Endothelial cell of umbilical vein (primary cell): ENCODE results near the gene BNC2. TPM values are rescaled to one million over a fixed set of nuclear protein-coding genes. Genes with fewer than 3 reads are reported as not detected.

Experiments used
- BruUV-seq: library from RNA; stranded (reverse); fragments of 400-500 nt; replicated peaks from 2 replicates; lab custom pipeline; 2021; lab: Mats Ljungman, UMichigan
- CTCF ChIA-PET: fragments of 300-600, 350-600 bp; sonication (Branson Sonifier 250); formaldehyde crosslinking; loops from one replicate; lab custom pipeline; 2021; ENCODE audit warnings: antibody characterized with exemption, inconsistent platforms; lab: Charles Lee
- POLR2A ChIA-PET: fragments of 300-600, 350-600 bp; sonication (Branson Sonifier 250); formaldehyde crosslinking; loops from one replicate; lab custom pipeline; 2021; ENCODE audit warnings: antibody characterized with exemption, inconsistent platforms; lab: Charles Lee
- DNase-seq: peaks from one replicate; pipeline ENCODE4 v3.0.0-alpha.2; 2011; ENCODE audit warnings: low read depth, low spot score
- FAIRE-seq: peaks from 2 replicates; lab custom pipeline; 2011; peaks lifted over from hg19 to GRCh38; lab: Jason Lieb, UNC
- H2AFZ ChIP-seq: 2 replicates; pipeline ENCODE4 v1.6.0; 2012; ENCODE audit warnings: low read depth, low read length, control low read depth, inconsistent platforms
- H3K27ac ChIP-seq: 2 replicates; pipeline ENCODE4 v1.5.1; 2011; ENCODE audit warnings: low read depth, mild to moderate bottlenecking, control low read depth, low read length, moderate library complexity; ENCODE audit not compliant: insufficient read depth
- H3K27me3 ChIP-seq, 2 experiments: 2 replicates each; pipeline versions ENCODE4 v1.6.0 to v1.6.1; 2011; ENCODE audit warnings: low read length in 2 of 2, mixed read lengths in 1 of 2; ENCODE audit not compliant: control insufficient read depth in 2 of 2, insufficient read depth in 2 of 2
- H3K36me3 ChIP-seq, 2 experiments: 2 replicates in 1 of 2; 3 replicates in 1 of 2; pipeline ENCODE4 v1.5.1; 2011; ENCODE audit warnings: low read length in 2 of 2, mild to moderate bottlenecking in 1 of 2, moderate library complexity in 1 of 2; ENCODE audit not compliant: control insufficient read depth in 2 of 2, insufficient read depth in 2 of 2; ENCODE audit errors: extremely low read depth in 1 of 2
- H3K4me1 ChIP-seq: 3 replicates; pipeline ENCODE4 v1.5.1; 2011; ENCODE audit warnings: mild to moderate bottlenecking, low read length; ENCODE audit not compliant: control insufficient read depth, insufficient read depth; ENCODE audit errors: extremely low read depth
- H3K4me2 ChIP-seq: 2 replicates; pipeline ENCODE4 v1.6.1; 2011; ENCODE audit warnings: low read length, control low read depth, mixed read lengths; ENCODE audit not compliant: insufficient read depth
- H3K4me3 ChIP-seq, 3 experiments: fragments of 200-600 bp in 1 of 3; sonication (generic), shearing (Covaris generic) in 1 of 3; replicated peaks in 1 of 3; 2 replicates each; pipeline ENCODE4 v1.5.1; 2011 to 2016; ENCODE audit warnings: control low read depth in 3 of 3, low read length in 3 of 3, mild to moderate bottlenecking in 2 of 3, inconsistent platforms in 1 of 3, low read depth in 1 of 3, moderate library complexity in 1 of 3; ENCODE audit not compliant: insufficient read depth in 1 of 3
- H3K79me2 ChIP-seq: 2 replicates; pipeline ENCODE4 v1.6.0; 2012; ENCODE audit warnings: low read length, inconsistent platforms; ENCODE audit not compliant: control insufficient read depth, insufficient read depth
- H3K9ac ChIP-seq: replicated peaks from 2 replicates; pipeline ENCODE3; 2011; ENCODE audit warnings: low read length, control low read depth; ENCODE audit not compliant: insufficient read depth; ENCODE audit errors: extremely low read depth
- H3K9me1 ChIP-seq: replicated peaks from 3 replicates; pipeline ENCODE4 v1.6.0; 2011; ENCODE audit warnings: mild to moderate bottlenecking, low read length; ENCODE audit not compliant: control insufficient read depth, insufficient read depth; ENCODE audit errors: extremely low read depth
- H3K9me3 ChIP-seq: replicated peaks from 2 replicates; pipeline ENCODE4 v1.5.1; 2012; ENCODE audit warnings: low read length, inconsistent platforms; ENCODE audit not compliant: control insufficient read depth, insufficient read depth
- H4K20me1 ChIP-seq: replicated peaks from 2 replicates; pipeline ENCODE3; 2011; ENCODE audit warnings: mild to moderate bottlenecking, low read length; ENCODE audit not compliant: control insufficient read depth, insufficient read depth; ENCODE audit errors: extremely low read depth
- CTCF ChIP-seq, 2 donors: IDR thresholded peaks; 1 replicate in 1 of 2; 2 replicates in 1 of 2; pipeline ENCODE4 v1.5.1; 2011; ENCODE audit warnings: low read length in 2 of 2, mild to moderate bottlenecking in 2 of 2, moderate library complexity in 2 of 2, control low read depth in 1 of 2, inconsistent platforms in 1 of 2, low read depth in 1 of 2; ENCODE audit not compliant: insufficient read depth in 1 of 2; ENCODE audit errors: extremely low read depth in 1 of 2
- EZH2 ChIP-seq: IDR thresholded peaks from 2 replicates; pipeline ENCODE4 v1.6.1; 2012; ENCODE audit warnings: borderline replicate concordance, low read depth, mild to moderate bottlenecking, moderate library complexity, low read length, inconsistent platforms; ENCODE audit not compliant: severe bottlenecking
- FOS ChIP-seq: IDR thresholded peaks from 2 replicates; pipeline ENCODE4 v1.6.1; 2011; ENCODE audit warnings: mild to moderate bottlenecking, low read length, moderate library complexity, borderline replicate concordance; ENCODE audit not compliant: insufficient read depth
- GATA2 ChIP-seq: IDR thresholded peaks from 2 replicates; pipeline ENCODE4 v1.7.0; 2011; ENCODE audit warnings: low read depth, mild to moderate bottlenecking, moderate library complexity, mixed read lengths, low read length; ENCODE audit not compliant: insufficient read length, insufficient read depth
- JUN ChIP-seq: IDR thresholded peaks from 2 replicates; pipeline ENCODE4 v1.6.1; 2011; ENCODE audit warnings: borderline replicate concordance, low read depth; ENCODE audit not compliant: insufficient read length, insufficient read depth
- MAX ChIP-seq: IDR thresholded peaks from 2 replicates; pipeline ENCODE4 v1.6.1; 2011; ENCODE audit not compliant: insufficient read depth, insufficient read length
- MYC ChIP-seq: IDR thresholded peaks from one replicate; pipeline ENCODE4 v1.6.1; 2011; ENCODE audit warnings: mild to moderate bottlenecking, low read depth, low read length
- POLR2A ChIP-seq: IDR thresholded peaks from 2 replicates; pipeline ENCODE4 v1.6.1; 2012; ENCODE audit warnings: low read depth, mild to moderate bottlenecking, control low read depth, low read length
- POLR2AphosphoS5 ChIP-seq: IDR thresholded peaks from 2 replicates; pipeline ENCODE4 v1.6.1; 2012; ENCODE audit warnings: low read depth, mild to moderate bottlenecking, control low read depth, low read length, moderate library complexity; ENCODE audit not compliant: insufficient read depth
- dilution Hi-C: fragments of 300-500 bp; cut with MboI; formaldehyde crosslinking; loops from one replicate; pipeline ENCODE4 v1.15.0; 2019; ENCODE audit warnings: low sequenced_read_pairs; ENCODE audit not compliant: extremely low pct_ligation_motif_present
- intact Hi-C: fragments of 100-400 bp; cut with micrococcal nuclease; formaldehyde crosslinking; loops from one replicate; pipeline ENCODE4 v1.10.0; 2022
- polyA plus RNA-seq, 4 experiments: library from polyadenylated mRNA; depleted of rRNA in 3 of 4; stranded (reverse) in 3 of 4; unstranded in 1 of 4; fragments of >200 nt; gene quantifications; 2 replicates each; pipeline versions ENCODE4 v1.2.1 to v1.2.3, GENCODE V29; 2011 to 2012; ENCODE audit warnings: missing spikeins in 1 of 4
- total RNA-seq: library from RNA; stranded (reverse); gene quantifications from 2 replicates; pipeline ENCODE4 v1.2.3, GENCODE V29; 2021

Gene BNC2
- total and polyA plus RNA-seq, 2 donors (not counting 3 experiments of a cell fraction or from before 2014, with no cell fraction given), result 12.1 to 34.3 TPM

DNA sequence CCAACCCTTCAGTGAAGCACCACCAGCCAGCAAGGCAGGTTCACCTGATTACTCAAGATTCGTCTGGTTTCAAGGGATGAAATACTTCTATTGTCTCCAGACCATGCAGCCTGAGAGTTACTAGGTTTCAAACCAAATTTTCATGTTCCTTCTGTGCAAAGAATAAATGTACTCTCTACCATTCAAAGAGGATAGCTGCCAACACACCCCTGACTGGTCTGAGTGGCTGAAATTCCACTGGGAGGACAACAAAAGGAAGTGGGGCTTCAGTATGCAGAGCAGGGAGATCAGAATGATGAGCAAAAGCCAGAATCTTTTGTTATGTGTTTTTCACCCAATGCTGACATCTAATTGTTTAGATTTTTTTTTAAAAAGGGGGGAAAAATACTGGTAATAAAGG is 356.3 kb downstream of the BNC2 start:
- Histone ChIP-seq H2AFZ (no peak overlapping the region), H4K20me1 (no peaks in the 10 kb centered on the region), H3K9me1 (no peaks in the 10 kb centered on the region), H3K9ac (no peak overlapping the region), H3K9me3 (no peaks in the 10 kb centered on the region), H3K4me3 (no peak overlapping the region), H3K79me2 (no peaks in the 10 kb centered on the region), H3K4me1 (peaks cover 45% of the 10 kb centered on the region), H3K27ac (no peak overlapping the region), H3K4me2 (no peak overlapping the region), H3K27me3 (no peaks in the 10 kb centered on the region), H3K36me3 (no peaks in the 10 kb centered on the region)
- DNase-seq (no peak), FAIRE-seq (no peak)
- dilution Hi-C loops, result no loop called here
- CTCF ChIA-PET, result interaction anchor here (1.0 to 1.6 kb wide), 2 partner anchors 9 to 12 kb away, joined by 3 to 6 read pairs; no protein-coding TSS in a partner anchor
- intact Hi-C loops, result loop anchor here (5.0 to 10.0 kb wide), 2 partner anchors 322 to 361 kb away; partner anchors contain the start of gene BNC2
- TF ChIP-seq MAX, result no peak
- TF ChIP-seq GATA2, result no peak
- no peak for TF ChIP-seq POLR2AphosphoS5
- TF ChIP-seq JUN, result no peak
- TF ChIP-seq MYC, result no peak
- no peak for TF ChIP-seq FOS
- no peak for TF ChIP-seq POLR2A
- no peak for TF ChIP-seq CTCF (IDR thresholded peaks at IDR 0.05; ENCODE audit: extremely low read depth in 1 of 2, insufficient read depth in 1 of 2, low read depth in 1 of 2, low read length in 2 of 2)
- TF ChIP-seq EZH2, result no peak
- POLR2A ChIA-PET, result no interaction called here
- no TSS peak for BruUV-seq
